ENCODE results near the gene HNF1B. TPM values are rescaled to one million over a fixed set of nuclear protein-coding genes. Genes with fewer than 3 reads are reported as not detected.

HNF1B gene
- total RNA-seq, 4 donors from 2014 or later = 0.29 to 1.5 TPM; not detected in 2

DNA sequence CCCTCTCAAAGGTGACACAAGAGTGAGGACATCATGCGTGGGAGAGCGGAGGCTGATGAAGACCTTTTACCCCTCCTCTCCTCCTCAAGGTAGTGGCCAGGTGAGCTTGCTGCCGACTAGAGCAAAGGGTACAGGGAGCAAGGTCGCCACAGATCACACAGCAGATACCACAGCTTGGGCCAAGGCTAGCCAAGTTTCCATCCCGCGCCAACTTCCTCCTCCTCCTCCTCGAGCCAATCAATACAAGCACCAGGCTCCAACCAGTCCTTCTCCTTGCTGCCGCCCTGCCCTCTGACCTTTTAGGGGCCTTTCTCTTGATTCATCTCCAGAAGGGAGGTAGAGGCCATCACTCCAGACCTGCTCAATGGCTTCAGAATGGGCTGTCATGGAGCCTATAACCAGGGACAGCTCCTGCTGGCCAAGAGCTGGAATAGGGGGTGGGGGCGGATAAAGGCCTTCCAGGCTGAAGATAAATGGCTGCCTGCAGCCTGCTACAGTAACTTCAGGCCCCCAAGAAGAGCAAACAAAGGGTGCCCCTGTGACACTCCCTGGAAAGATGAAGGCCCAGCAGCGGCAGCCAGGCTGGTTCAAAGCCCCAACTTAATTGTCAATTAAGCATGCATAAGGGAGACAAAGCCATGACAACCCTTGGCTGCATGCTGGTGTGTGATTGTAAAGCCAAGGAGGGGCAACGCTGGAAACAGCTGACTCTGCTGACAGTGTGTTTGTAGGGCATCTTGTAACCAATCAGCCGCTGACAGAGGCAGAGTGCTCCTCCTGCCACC is 17.8 kb downstream of the HNF1B start:
- H3K4me1 ChIP-seq = no peaks in the 10 kb centered on the region
- no peak overlapping the region for H3K27ac ChIP-seq
- H3K4me3 ChIP-seq = no peak overlapping the region
- intact Hi-C loops (cut with DNase I; ENCODE audit: low total_unique reads) = no loop called here
- DNase-seq = no peak
- H3K36me3 ChIP-seq = no peaks in the 10 kb centered on the region
- H3K9me3 ChIP-seq = no peaks in the 10 kb centered on the region
- H3K27me3 ChIP-seq = no peaks in the 10 kb centered on the region
- no peak for TF ChIP-seq POLR2A (IDR thresholded peaks at IDR 0.05)
- TF ChIP-seq, protein P1, sequence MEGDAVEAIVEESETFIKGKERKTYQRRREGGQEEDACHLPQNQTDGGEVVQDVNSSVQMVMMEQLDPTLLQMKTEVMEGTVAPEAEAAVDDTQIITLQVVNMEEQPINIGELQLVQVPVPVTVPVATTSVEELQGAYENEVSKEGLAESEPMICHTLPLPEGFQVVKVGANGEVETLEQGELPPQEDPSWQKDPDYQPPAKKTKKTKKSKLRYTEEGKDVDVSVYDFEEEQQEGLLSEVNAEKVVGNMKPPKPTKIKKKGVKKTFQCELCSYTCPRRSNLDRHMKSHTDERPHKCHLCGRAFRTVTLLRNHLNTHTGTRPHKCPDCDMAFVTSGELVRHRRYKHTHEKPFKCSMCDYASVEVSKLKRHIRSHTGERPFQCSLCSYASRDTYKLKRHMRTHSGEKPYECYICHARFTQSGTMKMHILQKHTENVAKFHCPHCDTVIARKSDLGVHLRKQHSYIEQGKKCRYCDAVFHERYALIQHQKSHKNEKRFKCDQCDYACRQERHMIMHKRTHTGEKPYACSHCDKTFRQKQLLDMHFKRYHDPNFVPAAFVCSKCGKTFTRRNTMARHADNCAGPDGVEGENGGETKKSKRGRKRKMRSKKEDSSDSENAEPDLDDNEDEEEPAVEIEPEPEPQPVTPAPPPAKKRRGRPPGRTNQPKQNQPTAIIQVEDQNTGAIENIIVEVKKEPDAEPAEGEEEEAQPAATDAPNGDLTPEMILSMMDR (IDR thresholded peaks at IDR 0.05) = no peak

DNA sequence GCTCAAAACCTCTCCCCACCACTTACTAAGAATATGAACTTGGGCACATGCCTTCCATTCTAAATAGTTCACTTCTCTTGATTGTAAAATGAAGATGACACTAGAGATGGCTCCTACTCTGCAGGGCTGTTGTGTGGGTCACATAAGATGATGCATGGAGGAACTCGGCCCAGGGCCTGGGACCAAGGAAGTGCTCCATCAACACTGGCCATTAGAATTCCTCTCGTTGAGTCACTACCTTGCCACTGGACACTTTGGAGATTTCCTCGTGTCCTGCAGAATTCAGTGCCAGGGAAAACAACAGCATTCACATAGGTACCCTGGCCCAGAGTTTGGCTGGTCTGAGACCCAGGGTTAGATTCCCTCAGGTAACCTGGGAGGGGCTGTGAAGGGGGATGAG is 18.6 kb downstream of the HNF1B start:
- no peak overlapping the region for H3K4me3 ChIP-seq
- TF ChIP-seq POLR2A (IDR thresholded peaks at IDR 0.05) = no peak
- TF ChIP-seq, protein P1 (IDR thresholded peaks at IDR 0.05) = no peak
- no peak overlapping the region for H3K27ac ChIP-seq
- no peaks in the 10 kb centered on the region for H3K9me3 ChIP-seq
- DNase-seq = no peak
- no peaks in the 10 kb centered on the region for H3K27me3 ChIP-seq
- intact Hi-C loops (cut with DNase I; ENCODE audit: low total_unique reads) = no loop called here
- H3K36me3 ChIP-seq = no peaks in the 10 kb centered on the region
- H3K4me1 ChIP-seq = no peaks in the 10 kb centered on the region

DNA sequence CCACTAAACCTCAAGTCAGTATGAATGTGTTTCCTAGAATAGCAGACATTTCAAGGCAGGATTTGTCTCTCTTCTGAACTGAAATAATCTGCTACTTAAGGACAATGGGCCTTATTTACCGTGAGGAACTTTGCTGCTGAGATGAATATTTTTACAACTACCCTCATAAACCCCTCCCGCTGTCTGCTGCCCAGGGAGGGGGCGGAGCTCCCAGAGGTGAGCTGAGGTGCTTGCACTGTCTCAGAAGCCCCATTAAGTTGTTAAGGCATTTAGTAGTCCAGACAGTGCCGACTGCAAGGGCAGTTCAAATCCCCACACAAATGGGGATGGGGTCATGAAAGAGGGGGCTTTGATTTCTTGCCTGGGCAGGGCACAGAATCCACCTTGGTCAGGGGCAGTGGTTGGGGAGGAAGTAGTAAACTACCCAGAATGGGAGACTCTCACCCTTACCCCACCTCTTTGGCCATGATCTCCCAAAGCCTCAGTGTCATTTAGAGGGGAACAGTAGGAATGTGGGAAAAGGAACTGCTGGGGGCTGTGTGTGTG is 19.2 kb downstream of the HNF1B start:
- H3K36me3 ChIP-seq = no peaks in the 10 kb centered on the region
- no peak for DNase-seq
- no peaks in the 10 kb centered on the region for H3K9me3 ChIP-seq
- no peaks in the 10 kb centered on the region for H3K4me1 ChIP-seq
- H3K27me3 ChIP-seq = no peaks in the 10 kb centered on the region
- H3K27ac ChIP-seq = no peak overlapping the region
- intact Hi-C loops (cut with DNase I; ENCODE audit: low total_unique reads) = no loop called here
- no peak overlapping the region for H3K4me3 ChIP-seq
- no peak for TF ChIP-seq POLR2A (IDR thresholded peaks at IDR 0.05)
- TF ChIP-seq, protein P1 (IDR thresholded peaks at IDR 0.05) = no peak

DNA sequence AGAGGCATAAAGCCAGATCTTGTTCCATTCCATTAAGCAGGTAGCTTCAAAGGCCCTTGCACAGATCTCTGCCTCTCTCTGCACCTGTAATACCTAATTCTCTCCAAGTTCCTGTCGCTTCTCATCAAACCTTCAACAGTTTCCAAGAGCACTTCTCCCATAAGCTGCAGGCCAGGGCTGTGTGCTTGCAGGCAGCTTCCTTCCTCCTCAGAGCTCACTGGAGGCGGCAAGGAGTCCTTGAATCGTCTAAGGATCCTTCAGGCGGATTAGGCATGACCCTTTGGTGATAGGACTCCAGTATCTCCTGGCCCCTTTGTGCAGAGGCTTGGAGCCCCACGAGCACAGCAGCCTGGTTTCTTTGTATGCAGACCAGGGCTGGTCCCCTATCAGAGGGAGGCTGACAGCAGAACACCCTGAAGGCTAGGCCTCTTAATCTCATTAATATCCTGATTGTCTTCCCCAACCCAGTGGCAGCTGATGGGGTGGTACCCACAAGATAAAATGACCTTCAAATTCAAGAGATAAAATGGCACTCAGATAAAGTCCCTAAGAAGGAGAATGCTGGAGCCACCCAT is 19.8 kb downstream of the HNF1B start:
- no peak for DNase-seq
- H3K27ac ChIP-seq = no peak overlapping the region
- no peak overlapping the region for H3K4me3 ChIP-seq
- H3K4me1 ChIP-seq = no peaks in the 10 kb centered on the region
- TF ChIP-seq, protein P1 (IDR thresholded peaks at IDR 0.05) = no peak
- TF ChIP-seq POLR2A (IDR thresholded peaks at IDR 0.05) = no peak
- no peaks in the 10 kb centered on the region for H3K9me3 ChIP-seq
- H3K27me3 ChIP-seq = no peaks in the 10 kb centered on the region
- intact Hi-C loops (cut with DNase I; ENCODE audit: low total_unique reads) = no loop called here
- no peaks in the 10 kb centered on the region for H3K36me3 ChIP-seq

DNA sequence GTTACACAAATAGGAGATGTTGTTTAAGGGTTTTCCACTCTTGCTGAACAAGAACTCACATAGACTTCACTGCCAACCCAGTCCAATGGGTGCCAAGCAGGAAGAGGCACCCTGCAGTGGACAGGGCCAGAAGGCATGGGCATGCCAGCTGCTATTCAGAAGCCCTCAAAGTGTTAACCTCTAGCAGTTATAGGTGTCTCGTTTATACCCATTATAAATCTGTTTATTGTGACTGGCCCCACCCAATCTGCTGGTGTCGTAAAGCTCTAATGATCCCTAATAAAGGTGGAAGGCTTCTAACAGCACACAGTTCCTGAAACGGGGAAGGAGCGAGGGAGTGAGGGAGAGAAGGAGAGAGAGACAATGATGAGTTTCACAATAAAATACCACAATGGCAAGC is 23.9 kb downstream of the HNF1B start:
- Histone ChIP-seq H3K27me3 (no peaks in the 10 kb centered on the region), H3K27ac (no peak overlapping the region), H3K4me3 (no peak overlapping the region), H3K4me1 (no peaks in the 10 kb centered on the region), H3K9me3 (no peaks in the 10 kb centered on the region), H3K36me3 (no peaks in the 10 kb centered on the region)
- DNase-seq = no peak
- intact Hi-C loops (cut with DNase I; ENCODE audit: low total_unique reads) = no loop called here
- no peak for TF ChIP-seq POLR2A (IDR thresholded peaks at IDR 0.05)
- TF ChIP-seq, protein P1 (IDR thresholded peaks at IDR 0.05) = no peak

Data from uterus (tissue), 4 donors.